ENCODE results near the gene COL6A1. TPM values are rescaled to one million over a fixed set of nuclear protein-coding genes. Genes with fewer than 3 reads are reported as not detected.
A peak's percentile ranks its signal among the peaks of the same experiment; 100 is the strongest.

COL6A1 gene
- total RNA-seq, 6 experiments from 2014 or later: 350 to 415 (median 382) TPM

DNA sequence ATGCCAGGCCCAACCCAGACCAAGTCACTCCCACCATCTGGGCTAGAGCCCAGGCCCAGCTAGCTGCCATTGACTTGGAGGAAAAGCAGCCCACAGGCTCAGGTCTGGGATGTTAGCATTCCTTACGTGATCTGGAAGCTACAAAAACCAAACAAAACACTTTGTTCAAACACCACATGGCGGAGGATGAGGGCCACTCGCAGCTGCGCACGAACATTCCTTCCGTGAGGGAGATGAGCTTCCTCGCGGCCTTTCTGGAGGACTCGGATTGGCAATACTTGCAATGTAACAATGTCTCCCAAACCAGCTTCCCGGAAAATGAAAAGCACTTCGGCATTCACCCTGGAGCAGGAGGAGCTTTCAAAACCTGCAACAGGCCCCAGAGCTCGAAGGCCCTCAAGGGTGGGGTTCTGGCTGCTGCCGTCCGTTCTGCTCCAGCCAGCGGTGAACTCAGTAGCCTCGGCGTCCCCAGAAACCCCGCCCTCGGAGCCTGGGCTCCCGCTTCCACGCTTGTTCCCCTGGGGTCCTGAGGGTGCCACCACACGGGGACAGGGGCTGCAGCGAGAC, 40.5 kb downstream of the COL6A1 start:
- peaks cover 32% of the 10 kb centered on the region for H3K4me1 Mint-ChIP-seq (ENCODE audit: low read depth)
- H3K36me3 Mint-ChIP-seq (ENCODE audit: low read depth): no peaks in the 10 kb centered on the region
- H3K27me3 Mint-ChIP-seq (ENCODE audit: insufficient read depth): peaks cover 5% of the 10 kb centered on the region
- DNase-seq: no peak
- no peak overlapping the region for H3K4me3 Mint-ChIP-seq
- no peak overlapping the region for H3K27ac Mint-ChIP-seq
- TF ChIP-seq, protein P1, sequence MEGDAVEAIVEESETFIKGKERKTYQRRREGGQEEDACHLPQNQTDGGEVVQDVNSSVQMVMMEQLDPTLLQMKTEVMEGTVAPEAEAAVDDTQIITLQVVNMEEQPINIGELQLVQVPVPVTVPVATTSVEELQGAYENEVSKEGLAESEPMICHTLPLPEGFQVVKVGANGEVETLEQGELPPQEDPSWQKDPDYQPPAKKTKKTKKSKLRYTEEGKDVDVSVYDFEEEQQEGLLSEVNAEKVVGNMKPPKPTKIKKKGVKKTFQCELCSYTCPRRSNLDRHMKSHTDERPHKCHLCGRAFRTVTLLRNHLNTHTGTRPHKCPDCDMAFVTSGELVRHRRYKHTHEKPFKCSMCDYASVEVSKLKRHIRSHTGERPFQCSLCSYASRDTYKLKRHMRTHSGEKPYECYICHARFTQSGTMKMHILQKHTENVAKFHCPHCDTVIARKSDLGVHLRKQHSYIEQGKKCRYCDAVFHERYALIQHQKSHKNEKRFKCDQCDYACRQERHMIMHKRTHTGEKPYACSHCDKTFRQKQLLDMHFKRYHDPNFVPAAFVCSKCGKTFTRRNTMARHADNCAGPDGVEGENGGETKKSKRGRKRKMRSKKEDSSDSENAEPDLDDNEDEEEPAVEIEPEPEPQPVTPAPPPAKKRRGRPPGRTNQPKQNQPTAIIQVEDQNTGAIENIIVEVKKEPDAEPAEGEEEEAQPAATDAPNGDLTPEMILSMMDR (IDR thresholded peaks at IDR 0.05): no peak
- H3K9me3 Mint-ChIP-seq: no peaks in the 10 kb centered on the region

GRCh38 chr21:46022551-46023525, 41.3 kb downstream of the COL6A1 start:
- Mint-ChIP-seq H3K36me3 (ENCODE audit: low read depth) (no peaks in the 10 kb centered on the region), H3K9me3 (no peaks in the 10 kb centered on the region), H3K27me3 (ENCODE audit: insufficient read depth) (peaks cover 5% of the 10 kb centered on the region), H3K4me1 (ENCODE audit: low read depth) (peaks cover 39% of the 10 kb centered on the region), H3K27ac (no peak overlapping the region), H3K4me3 (no peak overlapping the region)
- TF ChIP-seq, protein P1 (IDR thresholded peaks at IDR 0.05): 0 out of 2 replicates have a peak, but pooled peaks have one; percentile 10
- no peak for DNase-seq

GRCh38 chr21:46023555-46023954, 42.0 kb downstream of the COL6A1 start:
- Mint-ChIP-seq H3K36me3 (ENCODE audit: low read depth) (no peaks in the 10 kb centered on the region), H3K4me1 (ENCODE audit: low read depth) (peaks cover 46% of the 10 kb centered on the region), H3K27me3 (ENCODE audit: insufficient read depth) (peaks cover 5% of the 10 kb centered on the region), H3K9me3 (no peaks in the 10 kb centered on the region), H3K4me3 (no peak overlapping the region), H3K27ac (no peak overlapping the region)
- DNase-seq: no peak
- TF ChIP-seq, protein P1 (IDR thresholded peaks at IDR 0.05): no peak

DNA sequence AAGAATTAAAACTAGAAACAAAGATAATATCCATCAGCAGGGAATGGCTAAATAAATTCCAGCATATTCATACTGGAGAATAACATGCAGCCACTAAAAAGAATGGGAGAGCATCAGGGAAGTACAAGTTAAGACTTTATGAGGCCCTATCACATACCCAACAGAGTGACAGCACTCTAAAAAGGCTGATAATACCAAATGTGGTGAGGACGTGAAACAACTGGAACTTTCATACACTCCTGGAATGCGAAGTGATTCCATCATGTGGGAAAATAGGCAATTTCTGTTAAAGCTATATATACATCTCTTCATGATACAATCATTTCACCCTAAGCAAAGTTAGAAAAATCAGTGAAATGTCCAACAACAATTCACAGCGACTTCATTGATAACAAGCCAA, 42.6 kb downstream of the COL6A1 start:
- Mint-ChIP-seq H3K9me3 (peaks cover 5% of the 10 kb centered on the region), H3K4me1 (ENCODE audit: low read depth) (peaks cover 52% of the 10 kb centered on the region), H3K27ac (no peak overlapping the region; the same call in 1 of the 2 replicates), H3K4me3 (no peak overlapping the region), H3K36me3 (ENCODE audit: low read depth) (peaks cover 3% of the 10 kb centered on the region), H3K27me3 (ENCODE audit: insufficient read depth) (peaks cover 5% of the 10 kb centered on the region)
- no peak for DNase-seq
- TF ChIP-seq, protein P1 (IDR thresholded peaks at IDR 0.05): no peak

DNA sequence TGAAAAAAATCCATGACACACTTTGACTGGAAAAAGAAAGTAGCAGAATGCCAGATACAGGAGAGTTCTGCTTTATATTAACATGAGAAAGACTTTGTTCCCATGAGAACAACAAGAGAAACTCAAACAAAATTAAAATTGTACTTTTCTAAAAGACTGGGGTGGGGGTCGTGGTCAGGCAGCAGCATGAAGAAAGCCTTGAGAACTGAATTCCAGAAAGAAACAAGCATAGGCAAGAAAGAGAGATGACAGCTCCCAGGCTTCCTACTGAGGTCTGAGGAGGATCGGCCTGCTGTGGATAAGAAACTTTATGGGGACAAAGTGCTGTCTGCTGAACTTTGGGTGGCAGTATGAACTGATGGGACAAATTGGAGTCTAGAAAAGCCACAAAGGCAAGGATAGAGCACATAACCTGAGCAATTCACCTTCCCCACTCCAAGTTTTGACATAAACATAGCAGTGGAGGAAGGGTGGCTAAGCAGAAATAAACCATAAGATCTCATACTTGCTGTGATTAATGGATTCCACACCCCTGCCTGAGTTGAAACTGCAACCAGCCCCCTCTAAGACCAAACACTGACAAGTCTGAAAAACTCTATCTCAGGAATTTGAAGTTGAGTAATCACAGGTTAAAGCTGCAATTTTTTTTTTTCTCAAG, 43.7 kb downstream of the COL6A1 start:
- DNase-seq: peak; percentile 24
- Mint-ChIP-seq H3K4me3 (peak overlapping the region; percentile 46), H3K27ac (peak overlapping the region; percentile 83), H3K9me3 (peaks cover 16% of the 10 kb centered on the region), H3K27me3 (ENCODE audit: insufficient read depth) (peaks cover 5% of the 10 kb centered on the region), H3K4me1 (ENCODE audit: low read depth) (peaks cover 56% of the 10 kb centered on the region), H3K36me3 (ENCODE audit: low read depth) (peaks cover 14% of the 10 kb centered on the region)
- TF ChIP-seq, protein P1 (IDR thresholded peaks at IDR 0.05): no peak

Data from HFFc6 (cell line).